ENCODE measurements around the gene CPEB3. TPM values are rescaled to one million over a fixed set of nuclear protein-coding genes. Genes with fewer than 3 reads are reported as not detected.
"Not testable (repeated sequence)": the region's sequence is repeated elsewhere in the genome, so short reads cannot be mapped to it uniquely, and the experiment has no call there.

CPEB3 gene
- total RNA-seq: 1.4 and 1.6 TPM in 2 replicates
- long read RNA-seq: 0 reads

DNA sequence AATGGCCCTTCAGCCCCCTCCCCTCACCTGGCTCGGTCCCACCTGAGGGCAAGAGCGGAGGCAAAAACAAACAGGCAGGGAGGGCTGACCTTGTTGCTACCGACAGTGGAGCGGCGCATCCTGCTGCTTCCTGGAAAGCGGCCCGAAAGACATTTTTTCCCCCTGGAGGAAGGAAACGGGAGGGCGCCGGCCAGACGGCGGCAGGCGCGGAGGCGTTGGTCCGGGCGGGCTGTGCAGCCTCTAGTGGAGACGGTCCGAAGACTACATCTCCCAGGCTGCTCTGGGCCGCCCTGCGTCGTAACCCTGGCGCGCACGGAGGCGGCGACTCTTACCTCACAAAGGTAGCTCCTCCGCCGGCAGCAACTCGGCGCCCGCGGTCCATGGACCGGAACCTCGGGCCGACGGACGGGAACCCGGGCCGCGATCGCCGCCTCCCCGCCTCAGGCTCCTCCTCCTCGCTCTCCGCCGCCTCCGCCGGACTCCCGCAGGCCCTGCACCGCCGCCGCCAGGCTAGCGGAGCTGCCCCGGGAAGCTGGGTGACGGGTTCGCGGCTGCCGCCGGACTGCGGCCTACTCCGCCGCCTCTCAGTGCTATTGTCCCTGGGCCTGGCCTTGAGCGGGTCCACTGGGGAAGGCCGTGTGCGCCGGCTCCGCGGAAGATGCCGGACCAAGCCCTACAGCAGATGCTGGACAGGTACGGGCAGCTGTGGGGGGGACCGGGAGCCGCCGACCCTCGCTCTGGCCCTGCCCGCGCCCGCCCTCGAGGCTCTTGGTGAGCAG, at the start of gene CPEB3, which contains the start of gene MARCHF5:
Gene CPEB3, minus strand, starts transcription at position 242 of the 779 bp plus-strand sequence. CDS start 50,728 bp downstream, outside the sequence.
Gene MARCHF5, plus strand, starts transcription at position 331 of the 779 bp plus-strand sequence. Its CDS starts 328 bp downstream, at position 659.
- peak within 1 kb of the TSS; percentile 90 for H3K4me3 Mint-ChIP-seq
- H3K9me3 Mint-ChIP-seq: no peaks in the 10 kb centered on the region
- peaks cover 3% of the 10 kb centered on the region for H3K27me3 Mint-ChIP-seq (ENCODE audit: low read depth)
- H3K4me1 Mint-ChIP-seq: peaks cover 29% of the 10 kb centered on the region
- no peaks in the 10 kb centered on the region for H3K36me3 Mint-ChIP-seq (ENCODE audit: low read depth)
- DNase-seq (ENCODE audit: low read depth, low spot score): peak; percentile 92
- TF ChIP-seq, protein P1, sequence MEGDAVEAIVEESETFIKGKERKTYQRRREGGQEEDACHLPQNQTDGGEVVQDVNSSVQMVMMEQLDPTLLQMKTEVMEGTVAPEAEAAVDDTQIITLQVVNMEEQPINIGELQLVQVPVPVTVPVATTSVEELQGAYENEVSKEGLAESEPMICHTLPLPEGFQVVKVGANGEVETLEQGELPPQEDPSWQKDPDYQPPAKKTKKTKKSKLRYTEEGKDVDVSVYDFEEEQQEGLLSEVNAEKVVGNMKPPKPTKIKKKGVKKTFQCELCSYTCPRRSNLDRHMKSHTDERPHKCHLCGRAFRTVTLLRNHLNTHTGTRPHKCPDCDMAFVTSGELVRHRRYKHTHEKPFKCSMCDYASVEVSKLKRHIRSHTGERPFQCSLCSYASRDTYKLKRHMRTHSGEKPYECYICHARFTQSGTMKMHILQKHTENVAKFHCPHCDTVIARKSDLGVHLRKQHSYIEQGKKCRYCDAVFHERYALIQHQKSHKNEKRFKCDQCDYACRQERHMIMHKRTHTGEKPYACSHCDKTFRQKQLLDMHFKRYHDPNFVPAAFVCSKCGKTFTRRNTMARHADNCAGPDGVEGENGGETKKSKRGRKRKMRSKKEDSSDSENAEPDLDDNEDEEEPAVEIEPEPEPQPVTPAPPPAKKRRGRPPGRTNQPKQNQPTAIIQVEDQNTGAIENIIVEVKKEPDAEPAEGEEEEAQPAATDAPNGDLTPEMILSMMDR (conservative IDR thresholded peaks at IDR 0.05): peak; percentile 80
- H3K27ac Mint-ChIP-seq (ENCODE audit: unreplicated experiment): peak within 1 kb of the TSS; percentile 89

DNA sequence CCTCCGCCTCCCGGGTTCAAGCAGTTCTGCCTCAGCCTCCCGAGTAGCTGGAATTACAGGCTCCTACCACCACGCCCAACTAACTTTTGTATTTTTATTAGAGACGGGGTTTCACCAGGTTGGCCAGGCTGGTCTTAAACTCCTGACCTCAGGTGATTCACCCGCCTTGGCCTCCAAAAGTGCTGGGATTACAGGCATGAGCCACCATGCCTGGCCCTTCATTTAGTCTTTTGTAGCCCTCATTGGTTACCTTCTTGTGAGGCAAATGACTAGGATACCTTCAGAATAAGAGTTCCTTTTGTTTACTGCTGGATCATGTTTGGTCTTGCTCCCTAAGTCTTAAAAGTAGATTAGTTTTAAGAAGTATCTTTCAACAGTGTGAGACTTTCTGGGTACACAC, 39.0 kb upstream of the CPEB3 start:
- H3K27me3 Mint-ChIP-seq (ENCODE audit: low read depth); H3K36me3 Mint-ChIP-seq (ENCODE audit: low read depth); DNase-seq (ENCODE audit: low read depth, low spot score); H3K4me3 Mint-ChIP-seq; H3K27ac Mint-ChIP-seq (ENCODE audit: unreplicated experiment); H3K4me1 Mint-ChIP-seq; H3K9me3 Mint-ChIP-seq: not testable (repeated sequence)

DNA sequence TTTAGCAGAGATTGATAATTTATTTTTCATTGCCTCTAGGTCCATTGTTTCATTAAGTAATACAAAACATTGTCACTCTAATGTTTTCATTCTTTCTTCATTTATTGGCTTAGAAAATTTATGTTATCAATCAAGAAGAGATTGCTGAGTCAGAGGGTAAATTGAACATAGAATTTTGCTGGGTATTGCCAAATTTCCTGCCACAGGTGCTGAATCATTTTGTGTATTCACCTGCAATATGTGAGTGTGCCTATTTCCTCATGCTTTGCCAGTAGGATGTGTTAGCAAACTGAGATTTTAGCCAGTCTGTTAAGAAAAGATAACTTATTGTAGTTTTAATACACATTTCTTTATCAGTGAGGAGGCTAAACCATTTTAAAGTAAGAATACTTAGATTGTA, 38.1 kb upstream of the CPEB3 start:
- H3K36me3 Mint-ChIP-seq (ENCODE audit: low read depth): no peaks in the 10 kb centered on the region
- H3K27ac Mint-ChIP-seq (ENCODE audit: unreplicated experiment): no peak overlapping the region
- no peak for DNase-seq (ENCODE audit: low read depth, low spot score)
- no peak overlapping the region for H3K4me3 Mint-ChIP-seq
- no peaks in the 10 kb centered on the region for H3K4me1 Mint-ChIP-seq
- H3K9me3 Mint-ChIP-seq: no peaks in the 10 kb centered on the region
- TF ChIP-seq, protein P1 (conservative IDR thresholded peaks at IDR 0.05): no peak
- no peaks in the 10 kb centered on the region for H3K27me3 Mint-ChIP-seq (ENCODE audit: low read depth)

DNA sequence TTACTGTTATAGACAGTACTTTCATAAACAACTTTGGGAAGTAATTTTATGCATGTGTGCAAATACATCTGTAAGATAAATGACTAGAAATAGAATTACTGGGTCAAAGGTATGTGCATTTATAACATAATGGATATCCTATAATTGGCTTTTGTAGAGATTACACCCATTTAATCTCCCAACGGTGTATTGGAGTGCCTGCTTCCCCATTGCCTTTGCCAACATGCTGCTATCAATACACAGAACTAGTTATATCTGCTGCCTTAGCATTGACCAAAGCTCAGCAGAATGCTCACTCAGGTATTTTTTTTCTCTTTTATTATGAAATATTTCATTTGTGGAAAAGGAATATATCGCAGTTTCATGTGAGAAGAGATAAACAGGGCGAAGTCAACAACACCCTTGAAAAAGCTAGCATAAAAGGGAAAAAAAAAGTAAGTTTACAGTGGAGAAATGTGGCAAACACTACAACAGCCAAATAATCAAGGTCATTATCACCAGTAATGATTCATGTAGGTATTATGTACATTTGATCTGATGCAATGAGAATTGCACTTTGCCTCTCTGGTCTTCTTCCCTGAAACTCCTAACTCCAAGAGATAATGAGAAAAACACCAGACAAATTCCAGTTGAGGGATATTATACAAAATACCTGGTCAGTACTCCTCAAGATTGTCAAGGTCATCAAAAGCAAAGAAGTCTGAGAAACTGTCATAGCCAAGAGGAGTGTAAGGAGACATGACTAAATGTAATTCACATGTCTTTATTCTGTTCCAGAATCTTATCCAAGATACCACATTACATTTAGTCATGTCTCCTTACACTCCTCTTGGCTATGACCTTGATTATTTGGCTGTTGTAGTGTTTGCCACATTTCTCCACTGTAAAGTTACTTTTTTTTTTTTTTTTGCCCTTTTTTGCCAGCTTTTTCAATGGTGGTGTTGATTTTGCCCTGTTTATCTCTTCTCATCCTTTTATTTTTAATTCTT, 36.9 kb upstream of the CPEB3 start:
- H3K4me3 Mint-ChIP-seq: no peak overlapping the region
- H3K9me3 Mint-ChIP-seq: peaks cover 3% of the 10 kb centered on the region
- peaks cover 4% of the 10 kb centered on the region for H3K4me1 Mint-ChIP-seq
- TF ChIP-seq, protein P1 (conservative IDR thresholded peaks at IDR 0.05): no peak
- no peak overlapping the region for H3K27ac Mint-ChIP-seq (ENCODE audit: unreplicated experiment)
- no peak for DNase-seq (ENCODE audit: low read depth, low spot score)
- no peaks in the 10 kb centered on the region for H3K27me3 Mint-ChIP-seq (ENCODE audit: low read depth)
- H3K36me3 Mint-ChIP-seq (ENCODE audit: low read depth): peaks cover 9% of the 10 kb centered on the region

DNA sequence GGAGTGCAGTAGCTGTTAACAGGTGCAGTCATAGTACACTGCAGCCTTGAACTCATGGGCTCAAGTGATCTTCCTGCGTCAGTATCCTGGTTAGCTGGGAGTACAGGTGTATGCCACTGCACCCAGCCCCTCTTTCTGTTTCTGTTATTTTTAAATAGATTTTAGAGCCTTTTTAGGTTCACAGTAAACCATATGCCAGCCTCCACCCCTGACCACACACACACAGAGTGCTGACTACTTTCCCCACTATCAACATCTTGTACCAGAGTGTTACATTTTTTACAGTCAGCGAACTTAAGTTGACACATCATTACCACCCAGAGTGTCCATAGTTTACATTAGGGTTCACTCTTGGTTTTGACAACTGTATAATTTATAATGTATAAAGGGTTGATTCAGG, 32.2 kb upstream of the CPEB3 start:
- Mint-ChIP-seq H3K9me3 (peaks cover 3% of the 10 kb centered on the region), H3K27ac (ENCODE audit: unreplicated experiment) (no peak overlapping the region), H3K27me3 (ENCODE audit: low read depth) (no peaks in the 10 kb centered on the region), H3K36me3 (ENCODE audit: low read depth) (peaks cover 23% of the 10 kb centered on the region), H3K4me3 (no peak overlapping the region), H3K4me1 (peaks cover 4% of the 10 kb centered on the region)
- TF ChIP-seq, protein P1 (conservative IDR thresholded peaks at IDR 0.05): no peak
- no peak for DNase-seq (ENCODE audit: low read depth, low spot score)

All from neural crest cell (in vitro differentiated cells).